Measurements from ENCODE around the gene A1CF. TPM values are rescaled to one million over a fixed set of nuclear protein-coding genes. Genes with fewer than 3 reads are reported as not detected.
A peak's percentile ranks its signal among the peaks of the same experiment; 100 is the strongest.

Gene A1CF
- total RNA-seq (2014; rRNA removed; shearing (Covaris generic)) (not detected in 2 replicates), polyA plus RNA-seq (2016; fragmentation: Nextera tagmentation; extraction: Ambion mirVana) (not detected in 2 replicates)

GRCh38 chr10:50885097-50885859 lies at the start of gene A1CF:
Gene A1CF (minus strand): TSS chr10:50885627. CDS start chr10:50859940, 25,687 bp downstream.
- H3K36me3 ChIP-seq (ENCODE audit: low read depth): no peaks in the 10 kb centered on the region
- no peak within 1 kb of the TSS for H2AFZ ChIP-seq
- H3K4me2 ChIP-seq (ENCODE audit: unreplicated experiment): no peak within 1 kb of the TSS
- no peak within 1 kb of the TSS for H3K4me3 ChIP-seq
- in situ Hi-C loops (cut with MboI): no loop called here
- no peak for DNase-seq
- H4K20me1 ChIP-seq (ENCODE audit: insufficient read depth): no peaks in the 10 kb centered on the region
- no peaks in the 10 kb centered on the region for H3K4me1 ChIP-seq (ENCODE audit: insufficient read depth)
- WGBS, 2 experiments (ENCODE audit: low coverage in 1 of 2, low lambda C conversion rate in 2 of 2, missing lambda C conversion rate in 2 of 2): 59 to 60% methylated on average over 7 of the region's 7 CpGs
- H3K9ac ChIP-seq: no peak within 1 kb of the TSS
- TF ChIP-seq EZH2 (IDR thresholded peaks at IDR 0.05; ENCODE audit: insufficient read depth, poor library complexity, severe bottlenecking): no peak
- no peak for TF ChIP-seq EZH2phosphoT487 (IDR thresholded peaks at IDR 0.05; ENCODE audit: insufficient read depth, low read depth)
- H3K79me2 ChIP-seq (ENCODE audit: insufficient read depth): no peaks in the 10 kb centered on the region
- H3K27ac ChIP-seq: no peak within 1 kb of the TSS
- no peaks in the 10 kb centered on the region for H3F3A ChIP-seq (ENCODE audit: insufficient read depth)
- H3K9me3 ChIP-seq (ENCODE audit: low read depth): no peaks in the 10 kb centered on the region
- peaks cover 20% of the 10 kb centered on the region for H3K27me3 ChIP-seq (replicated peaks; ENCODE audit: insufficient read depth)
- H3K9me2 ChIP-seq (ENCODE audit: insufficient read depth): no peaks in the 10 kb centered on the region

- H3K9ac ChIP-seq: no peak overlapping the region
- no peaks in the 10 kb centered on the region for H3K27me3 ChIP-seq (replicated peaks; ENCODE audit: insufficient read depth)
- H3K4me2 ChIP-seq (ENCODE audit: unreplicated experiment): no peak overlapping the region
- H3K9me3 ChIP-seq (ENCODE audit: low read depth): no peaks in the 10 kb centered on the region
- no peaks in the 10 kb centered on the region for H3K36me3 ChIP-seq (ENCODE audit: low read depth)
- no peak overlapping the region for H2AFZ ChIP-seq
- peak; percentile 33 for DNase-seq
- H4K20me1 ChIP-seq (ENCODE audit: insufficient read depth): no peaks in the 10 kb centered on the region
- no peaks in the 10 kb centered on the region for H3K79me2 ChIP-seq (ENCODE audit: insufficient read depth)
- TF ChIP-seq EZH2 (IDR thresholded peaks at IDR 0.05; ENCODE audit: insufficient read depth, poor library complexity, severe bottlenecking) (no peak), EZH2phosphoT487 (IDR thresholded peaks at IDR 0.05; ENCODE audit: insufficient read depth, low read depth) (no peak)
- in situ Hi-C loops (cut with MboI): no loop called here
- 77 to 83% methylated on average over 3 of the region's 3 CpGs for WGBS, 2 experiments (ENCODE audit: low coverage in 1 of 2, low lambda C conversion rate in 2 of 2, missing lambda C conversion rate in 2 of 2)
- H3K9me2 ChIP-seq (ENCODE audit: insufficient read depth): no peaks in the 10 kb centered on the region
- H3F3A ChIP-seq (ENCODE audit: insufficient read depth): peaks cover 8% of the 10 kb centered on the region
- H3K27ac ChIP-seq: no peak overlapping the region
- no peak overlapping the region for H3K4me3 ChIP-seq
- H3K4me1 ChIP-seq (ENCODE audit: insufficient read depth): peaks cover 41% of the 10 kb centered on the region
Observed at GRCh38 chr10:50931948-50932431, 46.6 kb upstream of the A1CF start.

- no peaks in the 10 kb centered on the region for H4K20me1 ChIP-seq (ENCODE audit: insufficient read depth)
- no peaks in the 10 kb centered on the region for H3K79me2 ChIP-seq (ENCODE audit: insufficient read depth)
- peak; percentile 68 for DNase-seq
- H3K4me3 ChIP-seq: no peak overlapping the region
- WGBS, 2 experiments (ENCODE audit: low coverage in 1 of 2, low lambda C conversion rate in 2 of 2, missing lambda C conversion rate in 2 of 2): 4 to 10% methylated on average over 1 of the region's 1 CpG
- in situ Hi-C loops (cut with MboI): no loop called here
- no peak overlapping the region for H3K9ac ChIP-seq
- no peaks in the 10 kb centered on the region for H3K36me3 ChIP-seq (ENCODE audit: low read depth)
- no peaks in the 10 kb centered on the region for H3K27me3 ChIP-seq (replicated peaks; ENCODE audit: insufficient read depth)
- H2AFZ ChIP-seq: peak overlapping the region; percentile 16; the same call in 1 of the 2 replicates
- peaks cover 8% of the 10 kb centered on the region for H3F3A ChIP-seq (ENCODE audit: insufficient read depth)
- H3K27ac ChIP-seq: no peak overlapping the region
- peaks cover 35% of the 10 kb centered on the region for H3K4me1 ChIP-seq (ENCODE audit: insufficient read depth)
- H3K9me3 ChIP-seq (ENCODE audit: low read depth): no peaks in the 10 kb centered on the region
- H3K9me2 ChIP-seq (ENCODE audit: insufficient read depth): no peaks in the 10 kb centered on the region
- H3K4me2 ChIP-seq (ENCODE audit: unreplicated experiment): peak overlapping the region; percentile 34
- no peak for TF ChIP-seq EZH2phosphoT487 (IDR thresholded peaks at IDR 0.05; ENCODE audit: insufficient read depth, low read depth)
- TF ChIP-seq EZH2 (IDR thresholded peaks at IDR 0.05; ENCODE audit: insufficient read depth, poor library complexity, severe bottlenecking): no peak
Observed at GRCh38 chr10:50929670-50930069, 44.2 kb upstream of the A1CF start.

GRCh38 chr10:50928190-50928552 lies 42.7 kb upstream of the A1CF start:
- Histone ChIP-seq H3K36me3 (ENCODE audit: low read depth) (no peaks in the 10 kb centered on the region), H3K9me2 (ENCODE audit: insufficient read depth) (no peaks in the 10 kb centered on the region), H3K27ac (peak overlapping the region; percentile 53), H3K79me2 (ENCODE audit: insufficient read depth) (no peaks in the 10 kb centered on the region), H3K4me3 (0 out of 2 replicates have a peak overlapping the region, but pooled peaks have one; percentile 24), H3K4me2 (ENCODE audit: unreplicated experiment) (peak overlapping the region; percentile 59), H2AFZ (peak overlapping the region; percentile 32; the same call in 1 of the 2 replicates), H3F3A (ENCODE audit: insufficient read depth) (peaks cover 8% of the 10 kb centered on the region), H3K9ac (no peak overlapping the region), H3K4me1 (ENCODE audit: insufficient read depth) (peaks cover 35% of the 10 kb centered on the region), H3K27me3 (replicated peaks; ENCODE audit: insufficient read depth) (no peaks in the 10 kb centered on the region), H4K20me1 (ENCODE audit: insufficient read depth) (no peaks in the 10 kb centered on the region), H3K9me3 (ENCODE audit: low read depth) (no peaks in the 10 kb centered on the region)
- no peak for TF ChIP-seq EZH2 (IDR thresholded peaks at IDR 0.05; ENCODE audit: insufficient read depth, poor library complexity, severe bottlenecking)
- no peak for TF ChIP-seq EZH2phosphoT487 (IDR thresholded peaks at IDR 0.05; ENCODE audit: insufficient read depth, low read depth)
- 50 to 89% methylated on average over 1 to 2 of the region's 2 CpGs for WGBS, 2 experiments (ENCODE audit: low coverage in 1 of 2, low lambda C conversion rate in 2 of 2, missing lambda C conversion rate in 2 of 2)
- no peak for DNase-seq
- in situ Hi-C loops (cut with MboI): no loop called here

All from GM23248 (cell line).